Hindlimb muscle (tissue), 1 donor: ENCODE results near the gene SH3PXD2A. TPM values are rescaled to one million over a fixed set of nuclear protein-coding genes. Genes with fewer than 3 reads are reported as not detected.

Source experiments
- DNase-seq: peaks from one replicate; pipeline ENCODE4 v3.0.0-alpha.2; 2013
- polyA plus RNA-seq: library from polyadenylated mRNA; unstranded; fragments of 120-200 nt; gene quantifications from one replicate; pipeline ENCODE4 v1.2.1, GENCODE V29; 2013; ENCODE audit not compliant: insufficient read length

Gene SH3PXD2A
- polyA plus RNA-seq, 1 donor: 81.1 TPM

GRCh38 chr10:103808780-103809179 is 46.6 kb downstream of the SH3PXD2A start:
- DNase-seq: no peak

DNA sequence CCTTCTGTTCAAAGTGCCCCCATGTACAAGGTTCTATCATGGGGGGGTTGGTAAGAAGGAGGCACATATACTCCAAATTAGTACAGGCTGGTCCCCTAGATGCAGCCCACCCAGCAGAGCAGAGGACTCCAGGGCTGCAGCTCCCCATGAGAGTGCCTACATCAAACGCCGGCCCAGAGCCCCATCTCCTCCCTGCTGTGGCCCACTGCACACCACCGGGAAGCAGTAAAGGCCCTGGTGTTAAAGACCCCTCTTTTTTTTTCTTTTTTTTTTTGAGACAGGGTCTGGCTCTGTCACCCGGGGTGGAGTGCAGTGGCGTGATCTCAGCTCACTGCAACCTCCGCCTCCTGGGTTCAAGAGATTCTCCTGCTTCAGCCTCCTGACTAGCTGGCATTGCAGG is 47.4 kb downstream of the SH3PXD2A start:
- no peak for DNase-seq

DNA sequence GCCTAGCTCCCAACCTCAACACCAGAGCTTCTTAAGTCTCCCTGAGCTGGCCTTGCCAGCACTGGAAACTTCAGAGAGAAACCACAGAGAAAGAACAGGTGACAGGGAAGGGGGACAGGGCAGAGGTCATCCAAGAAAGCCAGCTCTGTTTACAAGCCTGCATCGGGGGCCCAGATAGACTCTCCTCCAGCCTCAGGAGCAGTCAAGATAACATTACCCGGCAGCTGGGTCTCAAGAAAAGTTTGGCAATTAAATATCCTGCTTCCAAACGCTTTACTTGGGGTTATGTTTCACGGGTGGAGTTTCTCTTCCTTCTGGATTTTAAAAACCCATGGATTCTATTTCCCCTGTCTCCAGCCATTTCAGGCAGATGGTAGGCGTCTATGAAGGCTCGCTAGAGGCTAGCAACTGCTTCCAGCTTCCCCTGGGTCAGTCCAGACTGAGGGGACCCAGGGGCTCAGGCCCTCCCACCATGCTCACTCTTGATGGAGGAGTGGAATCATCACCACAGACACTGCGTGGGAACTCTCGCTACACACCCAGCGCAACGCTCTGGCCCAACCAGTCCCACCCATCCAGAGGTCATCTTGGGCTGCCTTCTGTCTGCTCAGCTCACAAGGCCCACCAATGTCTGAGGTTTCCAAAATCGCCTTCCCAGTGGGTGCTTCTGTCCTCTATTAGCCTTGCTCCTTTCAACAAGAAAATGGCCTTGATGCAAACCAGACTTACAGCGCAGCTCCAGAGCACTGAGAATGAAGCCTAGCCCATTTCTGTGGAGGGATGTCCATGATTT is 48.8 kb downstream of the SH3PXD2A start:
- no peak for DNase-seq

- no peak for DNase-seq
Measured at GRCh38 chr10:103805781-103806180, 49.6 kb downstream of the SH3PXD2A start.

DNA sequence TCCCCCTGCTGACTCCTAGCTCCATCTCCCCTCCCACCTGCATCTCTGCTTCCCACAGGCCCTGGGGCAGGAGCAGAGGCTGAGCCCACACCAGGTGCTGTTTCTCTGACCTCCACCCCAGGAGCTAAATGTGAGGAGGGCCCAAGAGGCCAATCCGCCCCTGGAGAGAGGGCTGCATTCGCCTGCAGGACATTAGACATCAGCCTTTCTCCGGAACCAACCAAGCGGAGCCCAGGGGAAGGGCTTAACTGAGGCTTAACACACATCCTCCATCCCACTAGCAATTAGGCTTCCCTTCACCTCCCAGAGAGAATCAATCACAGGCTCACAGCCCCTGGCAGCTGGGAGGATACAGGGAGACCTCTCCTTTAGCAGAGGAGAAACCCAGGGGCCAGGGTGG is 50.5 kb downstream of the SH3PXD2A start:
- no peak for DNase-seq

- DNase-seq: no peak
Measured at GRCh38 chr10:103803941-103804340, 51.4 kb downstream of the SH3PXD2A start.

- DNase-seq: no peak
Measured at GRCh38 chr10:103802637-103803353, 52.6 kb downstream of the SH3PXD2A start.

DNA sequence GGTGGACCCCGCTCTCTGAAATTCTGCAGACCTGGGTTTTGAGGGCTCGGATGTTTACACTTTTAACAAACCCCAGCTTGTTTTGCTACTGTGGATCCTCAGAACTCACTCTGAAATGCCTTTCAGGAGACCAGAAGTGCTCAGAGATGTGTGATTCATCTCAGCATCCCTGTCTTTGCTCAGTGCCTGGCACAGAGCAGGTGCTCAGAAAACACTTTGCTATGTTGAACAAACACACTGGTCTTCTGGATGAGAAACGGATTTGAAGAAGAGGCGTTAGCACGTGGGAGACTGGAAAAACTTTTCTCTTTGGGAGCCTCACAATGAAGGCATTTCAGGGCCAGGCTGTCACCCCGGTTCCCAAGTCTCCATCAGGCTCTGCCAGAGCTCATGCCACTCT is 53.3 kb downstream of the SH3PXD2A start:
- no peak for DNase-seq

GRCh38 chr10:103800789-103801540 is 54.4 kb downstream of the SH3PXD2A start:
- no peak for DNase-seq

GRCh38 chr10:103800089-103800488 is 55.3 kb downstream of the SH3PXD2A start:
- DNase-seq: no peak

- no peak for DNase-seq
Measured at GRCh38 chr10:103799341-103799740, 56.0 kb downstream of the SH3PXD2A start.

DNA sequence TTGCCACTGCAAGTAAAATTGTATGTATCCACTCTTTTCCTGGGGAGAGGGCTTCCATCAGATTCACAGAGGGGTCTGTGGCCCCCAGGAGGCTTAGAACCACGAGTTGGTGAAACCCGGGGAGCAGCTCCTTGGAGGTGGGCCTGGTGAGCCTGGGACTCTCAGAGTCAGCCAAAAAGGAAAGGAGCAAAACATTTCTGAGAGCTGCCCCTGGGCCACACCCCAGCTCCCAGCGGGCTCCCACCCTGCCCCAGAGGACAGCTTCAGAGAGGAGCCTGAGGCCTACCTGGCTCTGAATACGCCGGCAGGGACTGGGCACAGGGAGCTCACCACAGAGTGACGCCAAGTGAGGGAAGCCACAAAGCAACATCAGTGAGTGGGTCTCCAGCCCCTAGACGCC is 56.9 kb downstream of the SH3PXD2A start:
- DNase-seq: no peak

- no peak for DNase-seq
Measured at GRCh38 chr10:103797857-103798256, 57.5 kb downstream of the SH3PXD2A start.

DNA sequence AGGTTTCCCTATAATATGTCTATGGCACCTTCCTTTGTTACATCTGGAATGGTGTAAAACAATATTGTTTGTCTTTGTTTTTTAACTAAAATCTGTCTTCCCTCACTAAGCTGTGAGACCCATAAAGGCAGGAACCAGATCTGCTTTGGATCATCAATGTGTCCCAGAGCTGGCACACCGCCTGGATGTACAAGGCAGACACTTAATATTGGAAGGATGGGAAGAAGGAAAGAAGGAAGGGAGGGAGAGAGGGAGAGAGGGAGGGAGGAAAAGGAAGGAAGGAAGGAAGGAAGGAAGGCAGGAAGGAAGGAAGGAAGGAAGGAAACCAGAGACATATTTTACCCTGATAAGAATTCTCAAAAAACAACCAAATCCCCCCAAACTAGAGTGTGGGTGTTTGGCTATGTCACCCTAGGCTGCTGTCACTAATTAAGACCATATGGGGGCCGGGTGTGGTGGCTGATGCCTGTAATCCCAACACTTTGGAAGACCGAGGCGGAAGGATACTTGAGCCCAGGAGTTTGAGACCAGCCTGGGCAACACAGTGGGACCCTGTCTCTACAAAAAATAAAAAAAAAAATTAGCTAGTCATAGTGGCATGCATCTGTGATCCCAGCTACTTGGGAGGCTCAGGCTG is 59.6 kb downstream of the SH3PXD2A start:
- no peak for DNase-seq

- DNase-seq: no peak
Measured at GRCh38 chr10:103794996-103795395, 60.4 kb downstream of the SH3PXD2A start.

DNA sequence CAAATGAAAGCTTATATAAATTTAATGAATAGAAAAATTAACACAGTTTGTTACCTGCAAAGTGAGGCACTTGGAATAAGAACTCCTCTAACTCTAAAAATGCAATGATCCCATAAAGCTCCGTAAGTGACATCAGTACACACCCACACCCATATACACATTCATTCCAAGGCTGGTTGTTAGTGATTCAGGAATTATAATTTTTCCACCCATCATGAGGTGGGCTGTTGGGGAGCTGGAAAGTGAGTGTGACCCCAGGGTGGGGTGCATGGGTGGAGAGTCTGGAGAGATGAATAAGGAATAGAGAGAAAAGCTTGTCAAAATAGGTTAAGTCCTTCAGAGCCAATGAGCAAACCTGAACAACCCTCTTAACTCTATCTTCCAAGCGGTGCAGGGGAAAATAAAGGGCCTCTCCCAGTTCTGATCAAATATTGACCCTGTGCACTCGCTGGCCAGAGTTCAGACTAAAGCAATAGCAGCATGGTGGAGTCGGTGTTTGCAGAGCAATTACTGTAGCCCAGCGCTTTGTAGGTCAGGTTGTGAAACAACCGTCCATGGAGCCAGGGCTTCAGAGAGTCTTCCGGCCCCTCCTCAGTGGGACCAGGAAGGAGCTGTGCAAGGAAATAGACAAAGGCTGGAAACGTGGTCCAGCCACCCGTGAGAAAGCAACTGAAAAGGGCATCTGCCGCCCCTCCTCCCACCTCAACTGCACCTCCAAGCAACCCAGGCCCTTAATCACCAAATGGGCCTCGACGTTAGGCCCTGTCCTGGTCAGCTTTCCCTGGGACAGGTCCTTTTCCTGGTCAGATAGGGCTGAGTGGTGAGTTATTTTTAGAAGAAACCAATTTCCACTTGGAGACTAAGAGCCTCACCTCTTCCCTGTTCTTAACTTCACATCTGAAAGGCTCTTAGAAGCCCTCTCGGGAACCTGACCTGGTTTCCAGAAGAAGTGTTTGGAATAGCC is 61.2 kb downstream of the SH3PXD2A start:
- DNase-seq: no peak

- DNase-seq: no peak
Measured at GRCh38 chr10:103793429-103793828, 61.9 kb downstream of the SH3PXD2A start.

GRCh38 chr10:103792547-103792946 is 62.8 kb downstream of the SH3PXD2A start:
- no peak for DNase-seq

- no peak for DNase-seq
Measured at GRCh38 chr10:103791858-103792257, 63.5 kb downstream of the SH3PXD2A start.

- DNase-seq: no peak
Measured at GRCh38 chr10:103791291-103791690, 64.1 kb downstream of the SH3PXD2A start.

GRCh38 chr10:103790580-103790979 is 64.8 kb downstream of the SH3PXD2A start:
- no peak for DNase-seq

- no peak for DNase-seq
Measured at GRCh38 chr10:103789771-103790201, 65.6 kb downstream of the SH3PXD2A start.
